ENCODE results near the gene ASB5. TPM values are rescaled to one million over a fixed set of nuclear protein-coding genes. Genes with fewer than 3 reads are reported as not detected.

Gene ASB5
- total RNA-seq, 3 donors from 2014 or later (not counting 1 experiment from before 2014, with no cell fraction given), result not detected

DNA sequence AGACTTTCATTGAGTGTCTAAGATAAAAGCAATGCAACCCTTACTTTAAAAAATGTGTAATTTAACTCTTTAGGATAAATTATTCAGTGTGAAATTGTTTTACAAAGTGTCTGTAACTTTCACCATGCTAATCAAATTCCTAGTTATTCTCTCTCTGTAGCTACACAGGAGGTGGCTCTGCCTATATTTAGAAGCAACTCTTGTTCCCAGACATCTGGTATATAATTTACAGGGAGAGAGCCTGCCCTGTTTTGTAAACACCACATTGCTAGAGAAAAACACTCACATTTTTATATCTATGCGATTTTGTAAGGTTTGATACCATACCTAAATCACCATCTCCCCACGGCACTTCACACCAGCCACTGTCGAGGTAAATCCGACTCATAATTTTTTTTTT, 38.2 kb downstream of the ASB5 start:
- H3K4me3 ChIP-seq (ENCODE audit: low read length), result no peak overlapping the region
- H3K36me3 Mint-ChIP-seq, result no peaks in the 10 kb centered on the region
- 88% methylated on average over 4 of the region's 4 CpGs for WGBS (ENCODE audit: insufficient coverage)
- no peak for DNase-seq
- no peak for ATAC-seq
- no peaks in the 10 kb centered on the region for H3K36me3 ChIP-seq (ENCODE audit: control insufficient read depth, insufficient read depth, low read length)
- H3K27me3 Mint-ChIP-seq (ENCODE audit: low read depth in 2 of 2), result peaks cover 0 to 6% of the 10 kb centered on the region in 2 donors
- no peaks in the 10 kb centered on the region for H3K9me3 Mint-ChIP-seq
- H3K4me3 Mint-ChIP-seq, result no peak overlapping the region
- H3K4me1 ChIP-seq (ENCODE audit: control insufficient read depth, insufficient read depth, low read length), result no peaks in the 10 kb centered on the region
- TF ChIP-seq, protein P1, sequence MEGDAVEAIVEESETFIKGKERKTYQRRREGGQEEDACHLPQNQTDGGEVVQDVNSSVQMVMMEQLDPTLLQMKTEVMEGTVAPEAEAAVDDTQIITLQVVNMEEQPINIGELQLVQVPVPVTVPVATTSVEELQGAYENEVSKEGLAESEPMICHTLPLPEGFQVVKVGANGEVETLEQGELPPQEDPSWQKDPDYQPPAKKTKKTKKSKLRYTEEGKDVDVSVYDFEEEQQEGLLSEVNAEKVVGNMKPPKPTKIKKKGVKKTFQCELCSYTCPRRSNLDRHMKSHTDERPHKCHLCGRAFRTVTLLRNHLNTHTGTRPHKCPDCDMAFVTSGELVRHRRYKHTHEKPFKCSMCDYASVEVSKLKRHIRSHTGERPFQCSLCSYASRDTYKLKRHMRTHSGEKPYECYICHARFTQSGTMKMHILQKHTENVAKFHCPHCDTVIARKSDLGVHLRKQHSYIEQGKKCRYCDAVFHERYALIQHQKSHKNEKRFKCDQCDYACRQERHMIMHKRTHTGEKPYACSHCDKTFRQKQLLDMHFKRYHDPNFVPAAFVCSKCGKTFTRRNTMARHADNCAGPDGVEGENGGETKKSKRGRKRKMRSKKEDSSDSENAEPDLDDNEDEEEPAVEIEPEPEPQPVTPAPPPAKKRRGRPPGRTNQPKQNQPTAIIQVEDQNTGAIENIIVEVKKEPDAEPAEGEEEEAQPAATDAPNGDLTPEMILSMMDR (IDR thresholded peaks at IDR 0.05), result no peak
- H3K27me3 ChIP-seq (ENCODE audit: control insufficient read depth, insufficient read depth, low read length), result peaks cover 2% of the 10 kb centered on the region
- no peaks in the 10 kb centered on the region for H3K4me1 Mint-ChIP-seq
- H3K9me3 ChIP-seq (ENCODE audit: control insufficient read depth, insufficient read depth, low read length), result no peaks in the 10 kb centered on the region
- intact Hi-C loops (cut with micrococcal nuclease), result no loop called here
- H3K27ac Mint-ChIP-seq, result no peak overlapping the region
- H3K27ac ChIP-seq (ENCODE audit: low read length), result no peak overlapping the region

DNA sequence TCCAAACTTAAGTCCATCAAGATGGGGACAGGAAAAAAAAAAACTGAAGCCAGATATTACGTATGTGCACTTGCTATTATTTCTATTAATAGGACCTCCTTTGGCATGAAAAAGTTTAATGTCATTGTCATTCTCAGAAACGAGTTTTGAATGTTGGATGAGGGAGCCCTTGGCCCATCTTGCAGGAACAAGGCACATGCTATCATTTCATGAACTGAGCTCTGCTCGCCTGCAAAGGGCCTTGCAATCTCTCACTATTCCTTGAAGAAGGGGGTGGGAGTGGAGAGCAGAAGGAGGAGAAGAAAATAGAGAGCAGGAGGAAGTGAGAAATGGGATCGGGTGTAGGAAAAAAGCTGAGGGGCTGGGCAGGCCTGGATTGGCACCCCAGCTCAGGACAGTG, 39.4 kb downstream of the ASB5 start:
- peaks cover 2% of the 10 kb centered on the region for H3K27me3 ChIP-seq (ENCODE audit: control insufficient read depth, insufficient read depth, low read length)
- ATAC-seq (no peak), DNase-seq (no peak)
- Mint-ChIP-seq H3K4me1 (no peaks in the 10 kb centered on the region), H3K27me3 (ENCODE audit: low read depth in 2 of 2) (peaks cover 0 to 6% of the 10 kb centered on the region in 2 donors), H3K36me3 (no peaks in the 10 kb centered on the region), H3K9me3 (no peaks in the 10 kb centered on the region), H3K27ac (no peak overlapping the region), H3K4me3 (no peak overlapping the region)
- H3K9me3 ChIP-seq (ENCODE audit: control insufficient read depth, insufficient read depth, low read length), result no peaks in the 10 kb centered on the region
- H3K36me3 ChIP-seq (ENCODE audit: control insufficient read depth, insufficient read depth, low read length), result no peaks in the 10 kb centered on the region
- no peak overlapping the region for H3K4me3 ChIP-seq (ENCODE audit: low read length)
- 69% methylated on average over 4 of the region's 4 CpGs for WGBS (ENCODE audit: insufficient coverage)
- no peak overlapping the region for H3K27ac ChIP-seq (ENCODE audit: low read length)
- intact Hi-C loops (cut with micrococcal nuclease), result no loop called here
- TF ChIP-seq, protein P1 (IDR thresholded peaks at IDR 0.05), result no peak
- H3K4me1 ChIP-seq (ENCODE audit: control insufficient read depth, insufficient read depth, low read length), result no peaks in the 10 kb centered on the region

DNA sequence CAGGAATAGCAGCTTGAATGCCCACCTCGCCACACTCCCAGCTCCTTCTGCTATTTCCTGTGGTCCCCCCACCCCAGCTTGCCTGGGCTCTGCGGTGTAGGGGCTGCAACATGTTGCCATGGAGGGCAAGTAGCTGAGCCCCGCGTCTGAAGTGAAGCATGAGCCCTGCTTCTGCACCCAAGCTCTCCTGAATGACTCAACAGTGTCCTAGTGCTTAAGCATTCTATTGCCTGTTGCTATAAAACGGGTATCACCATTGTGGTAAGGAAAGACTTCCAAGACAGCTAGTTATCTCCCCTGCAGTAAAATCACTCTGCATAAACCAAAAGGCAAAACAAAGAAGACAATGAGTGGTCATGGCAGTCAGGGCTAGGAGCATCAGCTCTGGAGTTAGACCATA, 42.3 kb downstream of the ASB5 start:
- H3K9me3 Mint-ChIP-seq, result no peaks in the 10 kb centered on the region
- H3K27ac Mint-ChIP-seq, result no peak overlapping the region
- no peak for ATAC-seq
- TF ChIP-seq, protein P1 (IDR thresholded peaks at IDR 0.05), result no peak
- no peaks in the 10 kb centered on the region for H3K36me3 ChIP-seq (ENCODE audit: control insufficient read depth, insufficient read depth, low read length)
- intact Hi-C loops (cut with micrococcal nuclease), result no loop called here
- no peak overlapping the region for H3K27ac ChIP-seq (ENCODE audit: low read length)
- H3K4me3 ChIP-seq (ENCODE audit: low read length), result no peak overlapping the region
- peaks cover 2% of the 10 kb centered on the region for H3K27me3 ChIP-seq (ENCODE audit: control insufficient read depth, insufficient read depth, low read length)
- H3K4me1 Mint-ChIP-seq, result no peaks in the 10 kb centered on the region
- H3K4me3 Mint-ChIP-seq, result no peak overlapping the region
- no peaks in the 10 kb centered on the region for H3K4me1 ChIP-seq (ENCODE audit: control insufficient read depth, insufficient read depth, low read length)
- peaks cover 0 to 2% of the 10 kb centered on the region in 2 donors for H3K27me3 Mint-ChIP-seq (ENCODE audit: low read depth in 2 of 2)
- no peaks in the 10 kb centered on the region for H3K9me3 ChIP-seq (ENCODE audit: control insufficient read depth, insufficient read depth, low read length)
- no peak for DNase-seq
- 78% methylated on average over 5 of the region's 5 CpGs for WGBS (ENCODE audit: insufficient coverage)
- H3K36me3 Mint-ChIP-seq, result no peaks in the 10 kb centered on the region

DNA sequence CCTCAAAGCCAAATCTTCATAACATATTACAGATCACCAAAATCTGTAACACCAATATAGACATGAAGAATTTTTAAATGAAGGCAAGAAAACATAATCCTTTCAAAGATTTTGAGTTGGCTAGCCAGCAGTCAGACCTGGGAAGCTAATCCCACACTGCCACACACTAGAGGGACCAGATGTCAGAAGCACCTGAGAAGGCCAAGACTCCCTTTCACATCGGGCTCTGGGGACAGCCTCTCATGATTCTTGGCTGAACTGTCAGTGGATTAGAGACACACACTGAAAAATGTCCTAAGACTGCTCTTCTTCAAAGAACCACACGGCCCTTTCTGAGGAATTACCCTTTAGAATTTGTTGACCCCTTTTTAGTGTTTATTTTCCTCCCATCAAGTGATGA, 45.5 kb downstream of the ASB5 start:
- no peaks in the 10 kb centered on the region for H3K36me3 ChIP-seq (ENCODE audit: control insufficient read depth, insufficient read depth, low read length)
- H3K36me3 Mint-ChIP-seq, result no peaks in the 10 kb centered on the region
- H3K27me3 Mint-ChIP-seq (ENCODE audit: low read depth in 2 of 2), result no peaks in the 10 kb centered on the region
- H3K27ac ChIP-seq (ENCODE audit: low read length), result no peak overlapping the region
- no peak overlapping the region for H3K4me3 ChIP-seq (ENCODE audit: low read length)
- peaks cover 2% of the 10 kb centered on the region for H3K27me3 ChIP-seq (ENCODE audit: control insufficient read depth, insufficient read depth, low read length)
- H3K9me3 Mint-ChIP-seq, result no peaks in the 10 kb centered on the region
- no peaks in the 10 kb centered on the region for H3K4me1 Mint-ChIP-seq
- ATAC-seq, result no peak
- no peaks in the 10 kb centered on the region for H3K4me1 ChIP-seq (ENCODE audit: control insufficient read depth, insufficient read depth, low read length)
- WGBS (ENCODE audit: insufficient coverage), result 85% methylated on average over 2 of the region's 2 CpGs
- H3K27ac Mint-ChIP-seq, result no peak overlapping the region
- TF ChIP-seq, protein P1 (IDR thresholded peaks at IDR 0.05), result no peak
- no peaks in the 10 kb centered on the region for H3K9me3 ChIP-seq (ENCODE audit: control insufficient read depth, insufficient read depth, low read length)
- intact Hi-C loops (cut with micrococcal nuclease), result no loop called here
- no peak for DNase-seq
- H3K4me3 Mint-ChIP-seq, result no peak overlapping the region

All from natural killer cell (primary cell).